Smooth muscle cell of the umbilical artery (primary cell): Measurements from ENCODE around the gene ZCWPW2. TPM values are rescaled to one million over a fixed set of nuclear protein-coding genes. Genes with fewer than 3 reads are reported as not detected.

Experiments
- total RNA-seq: library from RNA; depleted of rRNA; stranded (reverse); fragments of >200 nt; gene quantifications from 2 replicates; pipeline ENCODE4 v1.2.3, GENCODE V29; 2014

ZCWPW2 gene
- total RNA-seq, result 0.74 and 1.2 TPM in 2 replicates

GRCh38 chr3:28348629-28349468, at the start of gene ZCWPW2, which contains the start of gene AZI2:
ZCWPW2 (plus strand) TSS chr3:28348721; CDS start chr3:28413069, 64,348 bp downstream.
AZI2 (minus strand) TSS chr3:28348824; CDS start chr3:28340617, 8,207 bp downstream.

Other genes with a start within 250 kb of the ZCWPW2 start
- 2.7 and 3.1 TPM in 2 replicates for gene CMC1, start 107.1 kb upstream of the ZCWPW2 start, total RNA-seq
- gene AZI2, start 103 bp downstream of the ZCWPW2 start, total RNA-seq, result 148 and 255 TPM in 2 replicates